ENCODE data around the gene NLRP1.
"Not testable (repeated sequence)": the region's sequence is repeated elsewhere in the genome, so short reads cannot be mapped to it uniquely, and the experiment has no call there.

NLRP1 gene

GRCh38 chr17:5585836-5586521 is 1.7 kb upstream of the NLRP1 start:
- DNase-seq = no peak

GRCh38 chr17:5585287-5585794 is 1.0 kb upstream of the NLRP1 start:
- no peak for DNase-seq

GRCh38 chr17:5583426-5584382 is 605 bp downstream of the NLRP1 start:
- DNase-seq = no peak

- DNase-seq = no peak
Observed at GRCh38 chr17:5582209-5583185, 1.8 kb downstream of the NLRP1 start.

GRCh38 chr17:5581655-5582054 is 2.7 kb downstream of the NLRP1 start:
- DNase-seq = no peak

- DNase-seq = no peak
Observed at GRCh38 chr17:5580969-5581368, 3.3 kb downstream of the NLRP1 start.

- no peak for DNase-seq
Observed at GRCh38 chr17:5580367-5580766, 3.9 kb downstream of the NLRP1 start.

- DNase-seq = not testable (repeated sequence)
Observed at GRCh38 chr17:5578768-5579167, 5.5 kb downstream of the NLRP1 start.

GRCh38 chr17:5573017-5573416 is 11.3 kb downstream of the NLRP1 start:
- DNase-seq = not testable (repeated sequence)

GRCh38 chr17:5571281-5571680 is 13.0 kb downstream of the NLRP1 start:
- no peak for DNase-seq

- DNase-seq = no peak
Observed at GRCh38 chr17:5565808-5566207, 18.5 kb downstream of the NLRP1 start.

GRCh38 chr17:5563456-5563855 is 20.9 kb downstream of the NLRP1 start:
- DNase-seq = no peak

- no peak for DNase-seq
Observed at GRCh38 chr17:5562661-5563360, 21.5 kb downstream of the NLRP1 start.

GRCh38 chr17:5561736-5562571 is 22.4 kb downstream of the NLRP1 start:
- DNase-seq = no peak

GRCh38 chr17:5560361-5560988 is 23.8 kb downstream of the NLRP1 start:
- no peak for DNase-seq

- DNase-seq = no peak
Observed at GRCh38 chr17:5558815-5559785, 25.2 kb downstream of the NLRP1 start.

GRCh38 chr17:5557990-5558389 is 26.3 kb downstream of the NLRP1 start:
- DNase-seq = no peak

- no peak for DNase-seq
Observed at GRCh38 chr17:5557485-5557884, 26.8 kb downstream of the NLRP1 start.

- DNase-seq = no peak
Observed at GRCh38 chr17:5555254-5555653, 29.1 kb downstream of the NLRP1 start.
